Right renal pelvis (tissue), 4 donors: ENCODE results near the gene SORCS1. TPM values are rescaled to one million over a fixed set of nuclear protein-coding genes. Genes with fewer than 3 reads are reported as not detected.
"Not testable (repeated sequence)": the region's sequence is repeated elsewhere in the genome, so short reads cannot be mapped to it uniquely, and the experiment has no call there.

Experiments used
- DNase-seq, 4 donors: peaks; one replicate each; pipeline ENCODE4 v3.0.0-alpha.2; 2013; ENCODE audit warnings: low read depth in 4 of 4, low spot score in 3 of 4, missing footprints in 1 of 4
- polyA plus RNA-seq, 4 donors: library from polyadenylated mRNA; unstranded; fragments of 120-200 nt; gene quantifications; one replicate each; pipeline ENCODE4 v1.2.1, GENCODE V29; 2013; ENCODE audit not compliant: insufficient read length in 4 of 4

Gene SORCS1
- polyA plus RNA-seq, 4 donors = 7.5 to 21.1 (median 16.1) TPM

DNA sequence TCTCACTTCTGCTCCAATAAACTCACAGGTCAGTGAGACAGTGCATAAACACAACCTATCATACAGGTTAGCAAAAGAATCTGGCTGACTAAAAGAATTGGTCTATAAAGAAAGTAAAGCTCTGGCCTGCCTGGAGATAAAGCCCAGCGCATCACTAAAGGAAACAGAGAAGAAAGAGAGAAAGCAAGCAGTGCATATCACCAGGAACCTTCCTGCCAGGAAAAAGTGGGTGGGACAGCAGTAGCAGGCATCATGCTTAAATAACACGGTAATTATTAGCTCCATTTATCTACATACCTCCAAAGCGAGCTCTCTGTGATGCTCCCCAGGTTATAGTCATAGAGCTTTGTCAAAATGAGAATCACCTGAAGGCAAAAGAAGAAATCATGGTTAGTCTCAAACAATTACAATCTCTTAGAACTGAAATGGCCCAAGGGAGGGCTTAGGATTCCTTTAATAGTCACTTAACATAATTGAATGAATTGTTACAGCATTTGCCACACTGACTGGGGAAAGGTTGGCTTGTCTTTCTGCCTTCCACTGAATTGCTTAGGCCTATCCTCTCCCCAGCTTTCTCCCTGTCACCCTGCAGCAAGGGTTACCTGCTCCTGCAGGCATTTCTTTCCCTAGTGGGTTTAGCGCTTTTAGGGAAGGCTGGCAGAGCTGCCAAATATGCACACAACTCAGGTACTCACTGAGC, 208.1 kb downstream of the SORCS1 start:
- DNase-seq = no peak

DNA sequence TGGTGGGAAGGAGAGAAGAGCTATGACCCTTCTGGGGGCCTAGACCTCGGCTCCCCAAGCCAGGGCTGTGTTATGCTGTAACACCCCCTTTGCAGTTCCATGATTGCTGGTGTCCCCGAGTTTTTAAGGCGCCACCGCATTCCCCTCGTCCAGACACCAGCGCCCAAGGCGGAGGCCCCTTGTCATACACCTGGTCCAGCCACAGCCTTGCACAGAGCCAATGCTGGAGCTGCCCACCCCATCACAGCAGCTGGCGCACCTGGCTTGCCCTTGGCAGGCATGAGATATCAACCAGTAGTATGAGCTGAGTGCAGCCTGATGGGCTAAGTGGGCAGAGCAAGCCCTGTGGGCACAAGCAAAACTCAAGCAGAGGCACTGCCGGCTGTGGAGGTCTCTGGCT, 209.4 kb downstream of the SORCS1 start:
- DNase-seq = no peak

- no peak for DNase-seq
These were observed 212.5 kb downstream of the SORCS1 start for GRCh38 chr10:106952033-106952432.

- no peak for DNase-seq
These were observed 214.6 kb downstream of the SORCS1 start for GRCh38 chr10:106949680-106950478.

GRCh38 chr10:106947643-106948042, 216.9 kb downstream of the SORCS1 start:
- DNase-seq = no peak

- no peak for DNase-seq
These were observed 222.4 kb downstream of the SORCS1 start for GRCh38 chr10:106942035-106942662.

GRCh38 chr10:106941297-106942034, 223.0 kb downstream of the SORCS1 start:
- no peak for DNase-seq

DNA sequence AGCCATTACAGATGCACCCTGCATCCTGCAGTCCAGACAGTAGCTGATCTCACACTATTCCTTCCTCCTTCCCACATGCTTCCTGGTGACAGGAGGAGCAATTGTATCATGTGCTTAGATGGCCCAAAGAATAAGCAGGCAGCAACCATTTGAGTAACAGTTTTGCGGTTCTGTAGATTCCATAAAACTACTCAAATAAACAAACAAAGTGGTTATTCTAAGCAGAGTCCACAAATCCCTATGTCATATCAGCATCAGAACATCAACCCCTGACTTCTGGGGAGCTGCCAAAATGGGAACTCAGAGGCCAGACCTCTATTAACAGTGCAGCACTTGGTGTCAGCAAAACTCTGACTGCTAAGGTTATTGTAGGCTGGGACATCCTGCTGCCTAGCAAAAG, 226.0 kb downstream of the SORCS1 start:
- no peak for DNase-seq

DNA sequence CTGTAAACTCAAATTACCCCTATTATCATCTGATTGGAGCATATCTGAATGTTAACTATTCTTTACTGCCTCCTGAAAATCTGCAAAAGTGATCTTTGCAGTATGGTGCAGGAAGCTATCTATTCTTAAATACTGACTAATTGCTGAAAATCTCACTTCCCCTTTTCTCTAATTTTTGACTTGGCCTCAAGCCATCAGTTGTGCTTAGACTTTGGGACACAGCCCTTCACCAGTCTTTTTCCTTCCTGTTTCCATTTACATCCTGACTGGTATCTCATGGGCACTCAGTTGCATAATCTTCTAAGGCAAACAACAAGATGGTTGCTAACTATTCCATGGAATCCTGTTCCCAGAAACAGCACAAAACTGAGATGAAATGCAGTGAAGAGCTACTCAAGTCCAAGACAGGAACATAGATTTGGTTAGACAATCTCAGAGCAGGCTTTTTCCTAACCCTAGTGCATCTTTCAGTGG, 228.5 kb downstream of the SORCS1 start:
- DNase-seq = no peak

DNA sequence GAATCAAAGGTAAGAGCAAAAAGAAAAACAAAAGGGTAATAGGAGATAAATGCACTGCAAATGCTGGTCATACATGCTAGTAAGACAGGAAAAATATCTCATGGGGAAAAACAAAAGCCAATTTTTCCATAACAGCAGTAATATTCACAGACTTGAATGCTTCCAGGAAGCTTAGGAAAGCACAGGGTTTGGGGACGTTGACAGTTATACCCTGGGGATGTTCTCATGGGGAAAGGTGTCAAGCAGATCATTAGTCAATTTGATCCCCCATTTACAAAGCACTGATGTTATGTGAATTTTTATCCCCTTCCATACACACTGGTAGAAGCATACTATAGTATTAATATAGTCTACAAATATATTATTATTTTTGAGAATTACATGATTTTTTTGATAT, 232.7 kb downstream of the SORCS1 start:
- no peak for DNase-seq

DNA sequence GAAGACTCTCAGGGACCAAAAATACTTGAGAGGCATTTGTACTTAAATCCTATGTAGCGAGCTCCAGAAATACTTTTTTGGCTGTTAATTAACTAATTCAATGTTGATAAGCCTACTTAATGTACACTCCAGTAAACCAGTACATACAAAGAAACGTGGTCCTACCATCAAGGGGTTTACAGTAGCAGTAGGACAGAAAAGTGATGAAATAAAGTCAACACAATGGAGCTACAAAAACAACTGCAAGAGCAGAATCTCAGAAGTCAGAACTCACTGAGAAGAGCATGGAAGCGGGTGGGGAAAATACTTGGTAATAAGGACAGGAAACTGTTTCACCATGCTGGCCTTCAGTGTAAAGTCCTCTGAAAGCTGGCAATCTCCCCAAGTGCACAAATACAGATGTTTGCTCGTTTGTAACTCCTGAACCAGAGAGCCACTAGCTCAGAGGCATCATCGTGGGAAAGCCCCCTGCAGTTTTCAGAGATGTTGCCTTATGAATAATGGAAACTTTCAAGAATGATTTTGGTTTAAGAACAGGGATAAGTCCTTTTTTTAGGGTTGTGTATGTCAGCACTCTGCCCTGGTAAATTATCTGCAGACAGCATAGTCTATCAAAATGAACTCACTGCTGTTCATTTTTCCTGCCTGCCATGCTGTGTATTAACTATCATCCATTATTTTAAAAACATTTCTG, 233.2 kb downstream of the SORCS1 start:
- DNase-seq = no peak

DNA sequence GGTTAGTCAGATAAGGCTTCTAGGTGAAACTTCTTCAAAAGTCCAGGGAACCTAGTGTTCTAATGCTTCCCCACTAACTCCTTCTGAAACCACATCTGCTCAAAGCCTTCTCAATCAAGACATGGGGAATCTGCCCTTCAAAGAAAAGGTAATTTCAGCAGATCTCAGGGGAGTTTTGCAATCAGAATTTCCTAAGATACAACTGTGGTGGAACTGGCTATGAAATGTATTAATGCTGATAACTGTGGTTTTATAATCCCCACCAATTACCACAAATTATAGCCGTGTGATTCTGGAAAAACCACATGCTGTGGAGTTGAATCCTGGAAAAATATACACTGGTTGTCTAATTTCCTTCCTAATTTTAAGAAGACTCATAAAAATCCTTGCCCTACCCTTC, 233.8 kb downstream of the SORCS1 start:
- no peak for DNase-seq

GRCh38 chr10:106929291-106929895, 235.1 kb downstream of the SORCS1 start:
- DNase-seq = no peak

- DNase-seq = not testable (repeated sequence)
These were observed 236.4 kb downstream of the SORCS1 start for GRCh38 chr10:106928151-106928550.

DNA sequence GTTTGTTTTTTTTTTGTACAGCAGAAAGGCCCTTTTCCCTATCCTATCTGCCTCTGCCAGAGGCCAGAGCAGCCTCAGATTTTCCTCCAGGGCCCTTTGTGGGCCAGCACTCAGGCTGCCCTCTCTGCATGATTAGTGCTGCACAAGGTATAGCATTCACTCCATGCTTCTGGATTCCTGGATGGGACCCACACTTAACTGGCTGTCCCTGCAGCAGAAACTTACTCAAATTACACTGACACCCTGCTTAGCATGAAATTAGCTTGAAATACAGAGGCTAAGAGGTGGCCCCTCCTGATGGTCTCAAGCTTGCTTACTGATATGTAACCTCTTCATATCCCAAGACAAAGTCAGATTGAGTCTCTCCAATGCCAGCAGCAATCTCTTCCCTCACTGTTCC, 239.3 kb downstream of the SORCS1 start:
- DNase-seq = no peak

GRCh38 chr10:106920538-106920937, 244.0 kb downstream of the SORCS1 start:
- no peak for DNase-seq

GRCh38 chr10:106919871-106920282, 244.6 kb downstream of the SORCS1 start:
- no peak for DNase-seq

GRCh38 chr10:106917452-106918055, 247.0 kb downstream of the SORCS1 start:
- DNase-seq = no peak

DNA sequence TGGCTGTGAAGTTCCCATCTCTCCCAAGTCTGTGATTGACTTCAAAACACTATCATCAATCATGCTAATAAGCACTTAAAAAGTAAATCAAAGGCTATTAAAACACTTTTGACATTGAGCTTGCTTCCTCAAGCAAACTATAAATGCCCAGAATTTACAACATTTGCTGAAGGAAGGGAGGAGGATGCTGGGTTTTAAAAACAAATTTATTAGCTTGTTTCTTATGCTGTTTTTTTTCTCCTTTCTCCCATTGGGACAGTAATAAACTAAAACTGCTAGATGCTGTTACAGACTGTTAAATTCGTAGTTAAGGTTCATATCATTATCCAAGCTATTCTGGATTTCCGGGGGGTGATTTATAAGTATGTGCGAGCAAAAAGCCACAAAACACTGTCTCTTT, 250.5 kb downstream of the SORCS1 start:
- peak in 1 of 4 donors; percentile 41 for DNase-seq
